ENCODE measurements around the gene NUDC. TPM values are rescaled to one million over a fixed set of nuclear protein-coding genes. Genes with fewer than 3 reads are reported as not detected.
A peak's percentile ranks its signal among the peaks of the same experiment; 100 is the strongest.

Gene NUDC
- total RNA-seq, 1 donor from 2014 or later = 101 TPM

DNA sequence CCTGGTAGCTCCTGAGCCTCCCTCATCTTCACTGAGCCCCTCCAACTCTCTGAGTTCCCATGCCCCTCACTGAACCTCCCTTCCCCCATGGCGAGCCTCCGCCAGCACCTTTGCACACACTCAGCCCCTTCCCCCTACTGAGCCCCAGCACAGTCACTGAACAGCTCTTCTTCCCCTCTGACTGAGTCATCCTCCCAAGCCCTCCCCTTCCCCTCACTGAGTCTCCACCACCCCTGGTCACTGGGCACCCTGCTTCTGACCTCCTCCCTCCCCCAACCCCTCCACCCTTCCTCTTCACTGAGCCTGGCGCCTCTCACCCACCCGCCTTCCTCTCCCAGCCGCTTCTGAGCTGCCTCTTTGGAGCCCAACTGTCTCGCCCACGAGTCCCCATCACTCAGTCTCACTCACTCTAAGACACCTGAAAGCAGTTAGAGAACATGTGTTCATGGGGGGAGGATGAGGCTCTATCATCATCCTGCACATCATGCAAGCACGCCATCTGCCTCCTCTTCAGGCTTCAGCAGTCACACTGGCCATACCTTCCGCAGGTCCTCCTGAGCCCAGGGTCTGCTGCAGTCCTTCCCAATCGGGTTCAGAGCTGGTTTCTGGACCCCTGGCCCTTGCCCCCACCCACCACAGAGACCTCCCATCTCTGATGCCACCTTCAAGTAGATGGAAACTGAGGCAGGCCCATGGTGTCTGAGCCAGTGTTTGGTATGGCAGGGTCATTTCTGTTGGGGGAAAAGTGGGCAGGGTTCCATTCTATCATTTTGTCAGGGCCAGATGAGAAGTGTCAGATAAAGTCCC, 70.0 kb downstream of the NUDC start:
- DNase-seq (ENCODE audit: low spot score, unreplicated experiment) = no peak
- TF ChIP-seq, protein P1, sequence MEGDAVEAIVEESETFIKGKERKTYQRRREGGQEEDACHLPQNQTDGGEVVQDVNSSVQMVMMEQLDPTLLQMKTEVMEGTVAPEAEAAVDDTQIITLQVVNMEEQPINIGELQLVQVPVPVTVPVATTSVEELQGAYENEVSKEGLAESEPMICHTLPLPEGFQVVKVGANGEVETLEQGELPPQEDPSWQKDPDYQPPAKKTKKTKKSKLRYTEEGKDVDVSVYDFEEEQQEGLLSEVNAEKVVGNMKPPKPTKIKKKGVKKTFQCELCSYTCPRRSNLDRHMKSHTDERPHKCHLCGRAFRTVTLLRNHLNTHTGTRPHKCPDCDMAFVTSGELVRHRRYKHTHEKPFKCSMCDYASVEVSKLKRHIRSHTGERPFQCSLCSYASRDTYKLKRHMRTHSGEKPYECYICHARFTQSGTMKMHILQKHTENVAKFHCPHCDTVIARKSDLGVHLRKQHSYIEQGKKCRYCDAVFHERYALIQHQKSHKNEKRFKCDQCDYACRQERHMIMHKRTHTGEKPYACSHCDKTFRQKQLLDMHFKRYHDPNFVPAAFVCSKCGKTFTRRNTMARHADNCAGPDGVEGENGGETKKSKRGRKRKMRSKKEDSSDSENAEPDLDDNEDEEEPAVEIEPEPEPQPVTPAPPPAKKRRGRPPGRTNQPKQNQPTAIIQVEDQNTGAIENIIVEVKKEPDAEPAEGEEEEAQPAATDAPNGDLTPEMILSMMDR (IDR thresholded peaks at IDR 0.05; ENCODE audit: unreplicated experiment) = no peak
- H3K4me1 Mint-ChIP-seq (ENCODE audit: low read depth) = peaks cover 33% of the 10 kb centered on the region
- H3K27me3 Mint-ChIP-seq = peaks cover 2% of the 10 kb centered on the region
- peaks cover 2% of the 10 kb centered on the region for H3K36me3 Mint-ChIP-seq (ENCODE audit: insufficient read depth)
- peak overlapping the region; percentile 97 for H3K27ac Mint-ChIP-seq
- H3K4me3 Mint-ChIP-seq (ENCODE audit: low read depth) = peak overlapping the region; percentile 5
- H3K9me3 Mint-ChIP-seq (ENCODE audit: low read depth) = no peaks in the 10 kb centered on the region

DNA sequence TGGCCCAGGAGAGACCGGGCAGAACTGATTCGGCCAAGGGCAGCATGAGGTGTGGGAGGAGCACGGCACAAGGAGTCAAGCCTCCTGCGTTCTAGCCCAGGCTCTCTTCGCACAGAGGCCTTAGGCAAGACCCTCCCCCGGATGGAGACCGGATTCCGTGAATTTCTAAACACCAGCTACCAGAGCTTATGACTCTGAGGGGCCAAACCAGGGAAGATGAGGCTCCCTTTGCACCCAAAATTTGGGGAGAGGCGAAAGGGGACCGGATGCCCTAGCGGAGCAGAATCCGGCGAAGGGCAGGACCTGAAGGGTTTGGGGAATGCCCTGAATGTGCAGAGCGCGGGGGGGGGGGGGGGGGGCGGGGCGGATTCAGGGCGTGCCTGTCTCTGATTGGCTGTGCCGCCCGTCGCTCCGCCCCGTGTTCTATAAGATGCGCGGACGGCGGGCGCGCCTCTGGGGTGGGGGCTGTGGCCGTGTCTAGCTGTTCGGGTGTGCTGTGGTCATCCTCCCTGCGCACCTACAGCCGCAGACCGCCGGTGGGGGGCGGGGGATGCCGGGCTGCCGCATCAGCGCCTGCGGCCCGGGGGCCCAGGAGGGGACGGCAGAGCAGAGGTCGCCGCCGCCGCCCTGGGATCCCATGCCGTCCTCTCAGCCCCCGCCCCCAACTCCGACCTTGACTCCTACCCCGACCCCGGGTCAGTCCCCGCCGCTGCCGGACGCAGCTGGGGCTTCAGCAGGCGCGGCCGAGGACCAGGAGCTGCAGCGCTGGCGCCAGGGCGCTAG, 71.9 kb downstream of the NUDC start, which contains the start of gene TRNP1:
Gene TRNP1, plus strand, starts transcription at position 456 of the 783 bp plus-strand sequence. Its CDS starts 95 bp downstream, at position 551.
- peaks cover 42% of the 10 kb centered on the region for H3K4me1 Mint-ChIP-seq (ENCODE audit: low read depth)
- H3K27me3 Mint-ChIP-seq = peaks cover 2% of the 10 kb centered on the region
- peak; percentile 73 for DNase-seq (ENCODE audit: low spot score, unreplicated experiment)
- H3K27ac Mint-ChIP-seq = peak within 1 kb of the TSS; percentile 97
- peaks cover 4% of the 10 kb centered on the region for H3K36me3 Mint-ChIP-seq (ENCODE audit: insufficient read depth)
- TF ChIP-seq, protein P1 (IDR thresholded peaks at IDR 0.05; ENCODE audit: unreplicated experiment) = peak; percentile 9
- H3K4me3 Mint-ChIP-seq (ENCODE audit: low read depth) = peak within 1 kb of the TSS; percentile 83
- H3K9me3 Mint-ChIP-seq (ENCODE audit: low read depth) = no peaks in the 10 kb centered on the region

GRCh38 chr1:26994020-26994786, 72.7 kb downstream of the NUDC start:
- peaks cover 42% of the 10 kb centered on the region for H3K4me1 Mint-ChIP-seq (ENCODE audit: low read depth)
- peaks cover 2% of the 10 kb centered on the region for H3K27me3 Mint-ChIP-seq
- no peaks in the 10 kb centered on the region for H3K9me3 Mint-ChIP-seq (ENCODE audit: low read depth)
- peak overlapping the region; percentile 83 for H3K4me3 Mint-ChIP-seq (ENCODE audit: low read depth)
- H3K27ac Mint-ChIP-seq = peak overlapping the region; percentile 49
- TF ChIP-seq, protein P1 (IDR thresholded peaks at IDR 0.05; ENCODE audit: unreplicated experiment) = no peak
- peaks cover 4% of the 10 kb centered on the region for H3K36me3 Mint-ChIP-seq (ENCODE audit: insufficient read depth)
- peak; percentile 31 for DNase-seq (ENCODE audit: low spot score, unreplicated experiment)

- Mint-ChIP-seq H3K27me3 (peaks cover 2% of the 10 kb centered on the region), H3K4me1 (ENCODE audit: low read depth) (peaks cover 42% of the 10 kb centered on the region), H3K4me3 (ENCODE audit: low read depth) (peak overlapping the region; percentile 83), H3K9me3 (ENCODE audit: low read depth) (no peaks in the 10 kb centered on the region), H3K27ac (peak overlapping the region; percentile 70), H3K36me3 (ENCODE audit: insufficient read depth) (peaks cover 4% of the 10 kb centered on the region)
- DNase-seq (ENCODE audit: low spot score, unreplicated experiment) = no peak
- TF ChIP-seq, protein P1 (IDR thresholded peaks at IDR 0.05; ENCODE audit: unreplicated experiment) = no peak
Measured at GRCh38 chr1:26994787-26995517, 73.4 kb downstream of the NUDC start.
